Brain microvascular endothelial cell (primary cell): Measurements from ENCODE around the gene THADA.
"Not testable (repeated sequence)": the region's sequence is repeated elsewhere in the genome, so short reads cannot be mapped to it uniquely, and the experiment has no call there.

Source experiments
- DNase-seq: peaks from one replicate; pipeline ENCODE4 v3.0.0-alpha.2; 2020
- H3K27ac ChIP-seq: fragments of 250-450 bp; sonication (Bioruptor Pico); 2 replicates; pipeline ENCODE4 v1.5.1; 2020; ENCODE audit warnings: mild to moderate bottlenecking, moderate library complexity
- H3K27me3 ChIP-seq: fragments of 250-450 bp; sonication (Bioruptor Pico); replicated peaks from 2 replicates; pipeline ENCODE4 v1.5.1; 2020; ENCODE audit warnings: mild to moderate bottlenecking
- H3K36me3 ChIP-seq: fragments of 250-450 bp; sonication (Bioruptor Pico); replicated peaks from 2 replicates; pipeline ENCODE4 v1.5.1; 2020; ENCODE audit warnings: mild to moderate bottlenecking
- H3K4me3 ChIP-seq: 2 replicates; pipeline ENCODE4 v1.5.1; 2011; ENCODE audit warnings: low read depth, mild to moderate bottlenecking, control low read depth, low read length, moderate library complexity
- CTCF ChIP-seq: IDR thresholded peaks from 2 replicates; pipeline ENCODE4 v1.5.1; 2011; ENCODE audit warnings: low read depth, mild to moderate bottlenecking, moderate library complexity, low read length, control low read depth, inconsistent platforms; ENCODE audit errors: missing control alignments
- in situ Hi-C: cut with HindIII; loops from 2 replicates; pipeline ENCODE4 v1.10.0; 2017; ENCODE audit warnings: low sequenced_read_pairs, low pct_ligation_motif_present

The THADA gene

GRCh38 chr2:43557196-43557595 is 38.6 kb downstream of the THADA start:
- in situ Hi-C loops = no loop called here
- H3K36me3 ChIP-seq = peaks cover 6% of the 10 kb centered on the region
- H3K27ac ChIP-seq = no peak overlapping the region
- TF ChIP-seq CTCF = no peak
- no peak for DNase-seq
- no peak overlapping the region for H3K4me3 ChIP-seq
- no peaks in the 10 kb centered on the region for H3K27me3 ChIP-seq

GRCh38 chr2:43556256-43556655 is 39.6 kb downstream of the THADA start:
- no peak overlapping the region for H3K27ac ChIP-seq
- H3K27me3 ChIP-seq = no peaks in the 10 kb centered on the region
- peaks cover 6% of the 10 kb centered on the region for H3K36me3 ChIP-seq
- no peak for DNase-seq
- no peak overlapping the region for H3K4me3 ChIP-seq
- no peak for TF ChIP-seq CTCF
- in situ Hi-C loops = no loop called here

GRCh38 chr2:43553341-43553855 is 42.4 kb downstream of the THADA start:
- TF ChIP-seq CTCF = no peak
- DNase-seq = no peak
- in situ Hi-C loops = no loop called here
- Histone ChIP-seq H3K27ac (no peak overlapping the region), H3K4me3 (no peak overlapping the region), H3K36me3 (peaks cover 16% of the 10 kb centered on the region), H3K27me3 (no peaks in the 10 kb centered on the region)

- H3K4me3 ChIP-seq = no peak overlapping the region
- H3K36me3 ChIP-seq = peaks cover 11% of the 10 kb centered on the region
- in situ Hi-C loops = no loop called here
- no peak for TF ChIP-seq CTCF
- no peaks in the 10 kb centered on the region for H3K27me3 ChIP-seq
- no peak overlapping the region for H3K27ac ChIP-seq
- DNase-seq = no peak
These were observed 43.8 kb downstream of the THADA start for GRCh38 chr2:43551990-43552389.

- H3K4me3 ChIP-seq, DNase-seq, in situ Hi-C loops, H3K27ac ChIP-seq, H3K27me3 ChIP-seq: not testable (repeated sequence)
- peaks cover 11% of the 10 kb centered on the region for H3K36me3 ChIP-seq
These were observed 47.5 kb downstream of the THADA start for GRCh38 chr2:43548381-43548780.

- no peak overlapping the region for H3K27ac ChIP-seq
- DNase-seq = no peak
- in situ Hi-C loops = no loop called here
These were observed 53.4 kb downstream of the THADA start for GRCh38 chr2:43542285-43542933.

More at GRCh38 chr2:43542285-43542933, 53.4 kb downstream of the THADA start:
- H3K36me3 ChIP-seq = no peaks in the 10 kb centered on the region
- TF ChIP-seq CTCF = peak; percentile 13
- H3K27me3 ChIP-seq = no peaks in the 10 kb centered on the region
- H3K4me3 ChIP-seq = no peak overlapping the region
